ENCODE results near the gene TSHZ3. TPM values are rescaled to one million over a fixed set of nuclear protein-coding genes. Genes with fewer than 3 reads are reported as not detected.

The TSHZ3 gene
- polyA plus RNA-seq, 1 experiment = 5.1 TPM

DNA sequence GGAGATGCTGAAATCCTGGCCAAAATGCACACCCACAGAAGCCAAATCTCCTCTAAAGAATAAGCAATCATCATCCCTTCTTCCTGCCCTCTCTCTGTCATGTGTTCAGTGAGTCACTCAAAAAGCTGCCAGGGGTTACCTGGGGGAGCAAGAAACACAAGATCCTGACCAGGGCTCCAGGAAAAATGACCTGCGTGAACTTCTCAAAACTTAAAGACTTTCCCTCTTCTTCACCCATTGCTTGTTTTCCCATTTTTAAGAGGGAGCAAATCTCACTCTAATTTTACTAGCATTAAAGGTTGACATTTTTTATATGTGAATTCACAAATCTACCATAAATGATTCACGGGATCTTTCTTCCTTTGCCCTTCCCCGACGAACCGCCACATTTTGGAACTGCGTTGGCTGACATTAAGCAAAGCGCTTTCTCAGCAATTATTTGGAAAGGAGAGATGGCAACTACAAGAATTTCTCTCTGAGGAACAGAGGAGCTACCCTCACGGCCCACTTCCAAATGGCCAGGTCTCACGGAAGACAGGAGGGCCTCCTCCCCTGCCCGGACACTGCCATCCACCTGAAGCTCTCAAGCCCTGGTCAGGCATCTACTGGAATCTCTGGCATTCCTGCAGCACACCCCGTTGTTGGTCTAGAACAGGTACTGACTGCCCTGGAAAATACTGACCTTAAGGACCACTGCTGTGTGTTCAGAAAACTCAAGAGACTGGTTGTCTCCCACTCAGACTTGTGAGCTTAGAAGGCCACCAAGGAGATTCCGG is 14.2 kb downstream of the TSHZ3 start:
- H3K27me3 ChIP-seq (ENCODE audit: control insufficient read depth, insufficient read depth, low read length) = no peaks in the 10 kb centered on the region
- TF ChIP-seq, protein P1, sequence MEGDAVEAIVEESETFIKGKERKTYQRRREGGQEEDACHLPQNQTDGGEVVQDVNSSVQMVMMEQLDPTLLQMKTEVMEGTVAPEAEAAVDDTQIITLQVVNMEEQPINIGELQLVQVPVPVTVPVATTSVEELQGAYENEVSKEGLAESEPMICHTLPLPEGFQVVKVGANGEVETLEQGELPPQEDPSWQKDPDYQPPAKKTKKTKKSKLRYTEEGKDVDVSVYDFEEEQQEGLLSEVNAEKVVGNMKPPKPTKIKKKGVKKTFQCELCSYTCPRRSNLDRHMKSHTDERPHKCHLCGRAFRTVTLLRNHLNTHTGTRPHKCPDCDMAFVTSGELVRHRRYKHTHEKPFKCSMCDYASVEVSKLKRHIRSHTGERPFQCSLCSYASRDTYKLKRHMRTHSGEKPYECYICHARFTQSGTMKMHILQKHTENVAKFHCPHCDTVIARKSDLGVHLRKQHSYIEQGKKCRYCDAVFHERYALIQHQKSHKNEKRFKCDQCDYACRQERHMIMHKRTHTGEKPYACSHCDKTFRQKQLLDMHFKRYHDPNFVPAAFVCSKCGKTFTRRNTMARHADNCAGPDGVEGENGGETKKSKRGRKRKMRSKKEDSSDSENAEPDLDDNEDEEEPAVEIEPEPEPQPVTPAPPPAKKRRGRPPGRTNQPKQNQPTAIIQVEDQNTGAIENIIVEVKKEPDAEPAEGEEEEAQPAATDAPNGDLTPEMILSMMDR (IDR thresholded peaks at IDR 0.05; ENCODE audit: insufficient read depth, low read depth, low read length) = no peak
- H3K36me3 ChIP-seq (ENCODE audit: control insufficient read depth, insufficient read depth, low read length) = no peaks in the 10 kb centered on the region; the same call in 1 of the 2 replicates
- POLR2A ChIA-PET = no interaction called here
- CTCF ChIA-PET = no interaction called here
- H3K4me3 ChIP-seq (ENCODE audit: low read depth, low read length) = no peak overlapping the region
- no peak for DNase-seq (ENCODE audit: low read depth)

DNA sequence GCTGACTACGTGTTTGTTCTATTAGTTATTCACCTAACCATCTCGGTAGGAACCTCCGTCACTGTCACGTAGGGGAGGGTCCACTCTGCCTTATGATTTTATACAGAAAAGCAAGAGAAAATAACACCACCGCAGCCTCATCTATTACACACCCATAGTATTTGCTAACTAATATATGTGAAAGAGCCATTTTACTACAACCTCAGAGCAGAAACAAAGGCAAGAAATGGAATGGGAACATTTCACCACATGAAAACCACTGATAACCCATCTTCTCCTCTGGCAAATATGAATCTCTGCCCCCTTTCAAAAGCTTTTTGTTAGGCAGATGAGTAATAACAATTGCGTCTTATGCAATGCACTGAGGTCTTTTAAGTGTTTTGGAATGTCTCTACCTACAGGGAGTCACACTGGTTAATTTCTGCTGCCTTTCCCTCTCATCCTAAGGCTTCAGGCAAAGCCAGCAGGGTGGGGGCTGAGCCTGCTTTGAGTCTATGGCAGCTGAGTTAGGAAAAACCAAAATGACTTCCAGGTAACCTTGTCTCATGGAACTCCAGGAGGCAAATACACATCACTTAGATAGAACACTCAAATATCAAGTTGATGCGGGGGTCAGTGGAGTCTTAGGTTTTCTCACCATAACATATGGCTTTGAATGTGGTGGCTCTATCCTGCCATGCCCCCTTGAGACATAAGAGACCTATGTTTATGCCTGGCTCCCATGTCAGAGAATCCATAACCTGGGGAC is 15.0 kb downstream of the TSHZ3 start:
- Histone ChIP-seq H3K4me3 (ENCODE audit: low read depth, low read length) (no peak overlapping the region), H3K36me3 (ENCODE audit: control insufficient read depth, insufficient read depth, low read length) (no peaks in the 10 kb centered on the region; the same call in 1 of the 2 replicates), H3K27me3 (ENCODE audit: control insufficient read depth, insufficient read depth, low read length) (no peaks in the 10 kb centered on the region)
- no peak for DNase-seq (ENCODE audit: low read depth)
- POLR2A ChIA-PET = no interaction called here
- TF ChIP-seq, protein P1 (IDR thresholded peaks at IDR 0.05; ENCODE audit: insufficient read depth, low read depth, low read length) = no peak
- CTCF ChIA-PET = interaction anchor here (0.6 to 1.3 kb wide), 2 partner anchors 19 to 111 kb away, joined by 3 to 4 read pairs; no protein-coding TSS in a partner anchor

DNA sequence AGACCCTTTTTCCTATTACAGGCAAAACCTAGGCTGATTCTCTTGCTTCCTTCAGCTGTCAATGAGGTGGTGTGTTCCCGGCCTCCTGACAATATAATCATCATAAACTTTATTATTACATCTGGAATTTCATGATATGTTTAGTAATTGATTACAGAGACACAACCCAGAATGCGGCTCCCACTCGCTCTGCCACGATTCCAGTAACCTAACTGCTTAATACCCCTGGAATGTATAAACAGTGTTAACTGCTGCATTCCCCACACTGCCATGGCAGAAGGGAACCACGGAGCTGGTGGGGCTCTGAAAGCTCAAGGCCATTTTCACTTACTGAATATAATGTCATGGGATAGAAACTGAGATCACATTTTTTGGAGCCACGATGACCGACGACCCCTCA is 17.1 kb downstream of the TSHZ3 start:
- POLR2A ChIA-PET = interaction anchor here (0.5 to 1.0 kb wide), 2 partner anchors 15 to 150 kb away, joined by 3 to 5 read pairs; no protein-coding TSS in a partner anchor

DNA sequence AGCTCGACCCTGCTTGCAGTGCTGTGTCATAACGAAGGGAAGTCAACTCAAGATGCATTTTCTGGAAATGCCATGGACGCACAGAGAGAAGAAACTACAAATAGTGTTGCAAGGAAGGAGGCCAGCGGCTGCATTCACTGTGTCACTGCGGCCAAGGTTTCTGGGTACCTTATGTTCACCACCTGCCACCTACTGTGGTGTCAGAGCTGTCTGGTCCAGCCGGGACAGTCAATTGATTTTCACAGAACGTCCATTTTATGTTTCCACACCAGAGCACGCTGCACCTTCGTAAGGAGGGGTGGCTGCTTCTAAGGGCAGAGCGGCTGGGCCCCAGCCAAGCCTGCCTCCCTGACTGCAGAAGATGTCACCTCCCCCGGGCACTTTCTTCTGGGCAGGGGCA is 17.7 kb downstream of the TSHZ3 start:
- TF ChIP-seq, protein P1 (IDR thresholded peaks at IDR 0.05; ENCODE audit: insufficient read depth, low read depth, low read length) = no peak
- no peaks in the 10 kb centered on the region for H3K27me3 ChIP-seq (ENCODE audit: control insufficient read depth, insufficient read depth, low read length)
- ChIA-PET POLR2A (interaction anchor here (1.0 kb wide), 1 partner anchor 16 kb away, joined by 5 read pairs; no protein-coding TSS in a partner anchor), CTCF (interaction anchor here (0.9 to 1.8 kb wide), 4 partner anchors 14 to 217 kb away, joined by 3 to 4 read pairs (median 4); no protein-coding TSS in a partner anchor)
- H3K4me3 ChIP-seq (ENCODE audit: low read depth, low read length) = no peak overlapping the region
- no peak for DNase-seq (ENCODE audit: low read depth)
- H3K36me3 ChIP-seq (ENCODE audit: control insufficient read depth, insufficient read depth, low read length) = no peaks in the 10 kb centered on the region; the same call in 1 of the 2 replicates

More for the DNA sequence above, 17.1 kb downstream of the TSHZ3 start:
- TF ChIP-seq, protein P1 (IDR thresholded peaks at IDR 0.05; ENCODE audit: insufficient read depth, low read depth, low read length) = no peak
- Histone ChIP-seq H3K27me3 (ENCODE audit: control insufficient read depth, insufficient read depth, low read length) (no peaks in the 10 kb centered on the region), H3K36me3 (ENCODE audit: control insufficient read depth, insufficient read depth, low read length) (no peaks in the 10 kb centered on the region; the same call in 1 of the 2 replicates), H3K4me3 (ENCODE audit: low read depth, low read length) (no peak overlapping the region)
- CTCF ChIA-PET = interaction anchor here (0.6 to 1.5 kb wide), 4 partner anchors 15 to 217 kb away, joined by 3 to 4 read pairs (median 4); no protein-coding TSS in a partner anchor
- DNase-seq (ENCODE audit: low read depth) = no peak

DNA sequence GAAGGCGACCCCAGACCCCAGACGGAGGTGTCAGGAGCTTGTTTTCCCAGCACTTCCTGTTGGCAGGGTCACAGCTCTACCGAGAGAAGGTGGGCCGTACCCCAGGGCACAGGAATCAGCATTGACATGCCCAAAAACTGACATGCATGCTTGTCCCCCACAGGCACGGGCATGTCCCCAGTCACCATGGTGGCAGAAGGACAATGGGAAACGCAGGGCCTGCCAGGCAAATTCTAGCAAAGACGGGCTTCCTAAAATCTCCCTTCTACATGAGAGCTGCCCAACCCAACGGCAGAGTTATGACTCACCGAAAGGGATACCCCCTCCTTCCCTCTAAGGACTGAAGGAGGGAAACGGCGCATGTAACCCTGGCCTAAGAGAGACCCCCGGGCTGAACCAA is 18.5 kb downstream of the TSHZ3 start:
- H3K27me3 ChIP-seq (ENCODE audit: control insufficient read depth, insufficient read depth, low read length) = no peaks in the 10 kb centered on the region
- TF ChIP-seq, protein P1 (IDR thresholded peaks at IDR 0.05; ENCODE audit: insufficient read depth, low read depth, low read length) = no peak
- H3K36me3 ChIP-seq (ENCODE audit: control insufficient read depth, insufficient read depth, low read length) = no peaks in the 10 kb centered on the region
- CTCF ChIA-PET = interaction anchor here (0.6 to 1.8 kb wide), 4 partner anchors 11 to 218 kb away, joined by 3 to 5 read pairs (median 4); no protein-coding TSS in a partner anchor
- no peak for DNase-seq (ENCODE audit: low read depth)
- POLR2A ChIA-PET = no interaction called here
- H3K4me3 ChIP-seq (ENCODE audit: low read depth, low read length) = no peak overlapping the region

Measured in BJ (cell line).